Neural cell (in vitro differentiated cells): Measurements from ENCODE around the gene ZNF507.

Source experiments
- EP300 ChIP-seq: fragments of 450-650 bp; conservative IDR thresholded peaks from 2 replicates; pipeline ENCODE4 v1.6.1; 2014; ENCODE audit warnings: antibody characterized with exemption, mild to moderate bottlenecking, moderate library complexity; ENCODE audit not compliant: poor library complexity, severe bottlenecking
- EZH2 ChIP-seq: fragments of 200-600, 300-800 bp; shearing (Covaris generic), sonication (generic); IDR thresholded peaks from 2 replicates; pipeline ENCODE4 v1.6.1; 2014; ENCODE audit warnings: antibody characterized with exemption, low read length, borderline replicate concordance, mild to moderate bottlenecking; ENCODE audit not compliant: insufficient read depth, poor library complexity, severe bottlenecking
- MXI1 ChIP-seq: fragments of 450-650 bp; conservative IDR thresholded peaks from 2 replicates; pipeline ENCODE4 v1.6.1; 2014; ENCODE audit warnings: antibody characterized with exemption, mild to moderate bottlenecking; ENCODE audit not compliant: poor library complexity, severe bottlenecking
- POLR2AphosphoS5 ChIP-seq: IDR thresholded peaks from 2 replicates; pipeline ENCODE4 v1.6.1; 2012
- RAD21 ChIP-seq: fragments of 450-650 bp; conservative IDR thresholded peaks from 2 replicates; pipeline ENCODE4 v1.6.1; 2014; ENCODE audit warnings: antibody characterized with exemption, mild to moderate bottlenecking, moderate library complexity
- SMC3 ChIP-seq: fragments of 450-650 bp; conservative IDR thresholded peaks from 2 replicates; pipeline ENCODE4 v1.6.1; 2014; ENCODE audit warnings: antibody characterized with exemption, mild to moderate bottlenecking, moderate library complexity; ENCODE audit not compliant: poor library complexity
- TAF1 ChIP-seq: IDR thresholded peaks from 2 replicates; pipeline ENCODE4 v1.6.1; 2012; ENCODE audit warnings: low read depth
- TF ChIP-seq, protein P1 (sequence below): fragments of 450-650 bp; IDR thresholded peaks from 2 replicates; pipeline ENCODE4 v1.5.1; 2014; ENCODE audit warnings: antibody characterized with exemption, mild to moderate bottlenecking, moderate library complexity; ENCODE audit not compliant: poor library complexity, severe bottlenecking
- TF ChIP-seq, protein P2 (sequence below): IDR thresholded peaks from 2 replicates; pipeline ENCODE4 v1.6.1; 2012; ENCODE audit warnings: borderline replicate concordance

GRCh38 chr19:32362318-32362691, 16.9 kb downstream of the ZNF507 start:
- TF ChIP-seq, protein P1, sequence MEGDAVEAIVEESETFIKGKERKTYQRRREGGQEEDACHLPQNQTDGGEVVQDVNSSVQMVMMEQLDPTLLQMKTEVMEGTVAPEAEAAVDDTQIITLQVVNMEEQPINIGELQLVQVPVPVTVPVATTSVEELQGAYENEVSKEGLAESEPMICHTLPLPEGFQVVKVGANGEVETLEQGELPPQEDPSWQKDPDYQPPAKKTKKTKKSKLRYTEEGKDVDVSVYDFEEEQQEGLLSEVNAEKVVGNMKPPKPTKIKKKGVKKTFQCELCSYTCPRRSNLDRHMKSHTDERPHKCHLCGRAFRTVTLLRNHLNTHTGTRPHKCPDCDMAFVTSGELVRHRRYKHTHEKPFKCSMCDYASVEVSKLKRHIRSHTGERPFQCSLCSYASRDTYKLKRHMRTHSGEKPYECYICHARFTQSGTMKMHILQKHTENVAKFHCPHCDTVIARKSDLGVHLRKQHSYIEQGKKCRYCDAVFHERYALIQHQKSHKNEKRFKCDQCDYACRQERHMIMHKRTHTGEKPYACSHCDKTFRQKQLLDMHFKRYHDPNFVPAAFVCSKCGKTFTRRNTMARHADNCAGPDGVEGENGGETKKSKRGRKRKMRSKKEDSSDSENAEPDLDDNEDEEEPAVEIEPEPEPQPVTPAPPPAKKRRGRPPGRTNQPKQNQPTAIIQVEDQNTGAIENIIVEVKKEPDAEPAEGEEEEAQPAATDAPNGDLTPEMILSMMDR, result no peak
- TF ChIP-seq EP300 (no peak), POLR2AphosphoS5 (no peak), EZH2 (no peak), RAD21 (no peak), TAF1 (no peak), SMC3 (no peak), MXI1 (no peak)
- TF ChIP-seq, protein P2, sequence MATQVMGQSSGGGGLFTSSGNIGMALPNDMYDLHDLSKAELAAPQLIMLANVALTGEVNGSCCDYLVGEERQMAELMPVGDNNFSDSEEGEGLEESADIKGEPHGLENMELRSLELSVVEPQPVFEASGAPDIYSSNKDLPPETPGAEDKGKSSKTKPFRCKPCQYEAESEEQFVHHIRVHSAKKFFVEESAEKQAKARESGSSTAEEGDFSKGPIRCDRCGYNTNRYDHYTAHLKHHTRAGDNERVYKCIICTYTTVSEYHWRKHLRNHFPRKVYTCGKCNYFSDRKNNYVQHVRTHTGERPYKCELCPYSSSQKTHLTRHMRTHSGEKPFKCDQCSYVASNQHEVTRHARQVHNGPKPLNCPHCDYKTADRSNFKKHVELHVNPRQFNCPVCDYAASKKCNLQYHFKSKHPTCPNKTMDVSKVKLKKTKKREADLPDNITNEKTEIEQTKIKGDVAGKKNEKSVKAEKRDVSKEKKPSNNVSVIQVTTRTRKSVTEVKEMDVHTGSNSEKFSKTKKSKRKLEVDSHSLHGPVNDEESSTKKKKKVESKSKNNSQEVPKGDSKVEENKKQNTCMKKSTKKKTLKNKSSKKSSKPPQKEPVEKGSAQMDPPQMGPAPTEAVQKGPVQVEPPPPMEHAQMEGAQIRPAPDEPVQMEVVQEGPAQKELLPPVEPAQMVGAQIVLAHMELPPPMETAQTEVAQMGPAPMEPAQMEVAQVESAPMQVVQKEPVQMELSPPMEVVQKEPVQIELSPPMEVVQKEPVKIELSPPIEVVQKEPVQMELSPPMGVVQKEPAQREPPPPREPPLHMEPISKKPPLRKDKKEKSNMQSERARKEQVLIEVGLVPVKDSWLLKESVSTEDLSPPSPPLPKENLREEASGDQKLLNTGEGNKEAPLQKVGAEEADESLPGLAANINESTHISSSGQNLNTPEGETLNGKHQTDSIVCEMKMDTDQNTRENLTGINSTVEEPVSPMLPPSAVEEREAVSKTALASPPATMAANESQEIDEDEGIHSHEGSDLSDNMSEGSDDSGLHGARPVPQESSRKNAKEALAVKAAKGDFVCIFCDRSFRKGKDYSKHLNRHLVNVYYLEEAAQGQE, result no peak
